ENCODE results near the gene KRT25. TPM values are rescaled to one million over a fixed set of nuclear protein-coding genes. Genes with fewer than 3 reads are reported as not detected.

Gene KRT25
- total RNA-seq, 4 donors from 2014 or later = not detected

- in situ Hi-C loops (cut with MboI; ENCODE audit: low pct_ligation_motif_present in 1 of 4, low pct_unique_long_range_greater_than_20kb in 1 of 4, low sequenced_read_pairs in 3 of 4) (no loop called here), intact Hi-C loops (cut with DNase I; ENCODE audit: low total_unique reads) (no loop called here)
- no peak overlapping the region for H3K27ac ChIP-seq
- H3K4me3 ChIP-seq = no peak overlapping the region
- 51 to 68% methylated on average over 3 to 4 of the region's 4 CpGs for WGBS, 2 donors (ENCODE audit: low coverage in 1 of 2)
- H3K27me3 ChIP-seq = peaks cover 13% of the 10 kb centered on the region
- H3K4me1 ChIP-seq = no peaks in the 10 kb centered on the region
- no peak for TF ChIP-seq POLR2AphosphoS5 (IDR thresholded peaks at IDR 0.05)
- TF ChIP-seq EP300 (IDR thresholded peaks at IDR 0.05; ENCODE audit: low read depth) = no peak
- no peak for TF ChIP-seq POLR2A (IDR thresholded peaks at IDR 0.05)
- no peak for TF ChIP-seq CTCF (IDR thresholded peaks at IDR 0.05)
- no peaks in the 10 kb centered on the region for H3K36me3 ChIP-seq
- H3K9me3 ChIP-seq = peaks cover 0 to 6% of the 10 kb centered on the region in 2 donors
- DNase-seq = no peak
These were observed 16.6 kb downstream of the KRT25 start for GRCh38 chr17:40738553-40738952.

- Histone ChIP-seq H3K27me3 (peaks cover 7% of the 10 kb centered on the region), H3K4me3 (no peak overlapping the region), H3K36me3 (no peaks in the 10 kb centered on the region), H3K27ac (no peak overlapping the region), H3K4me1 (no peaks in the 10 kb centered on the region), H3K9me3 (no peaks in the 10 kb centered on the region)
- in situ Hi-C loops (cut with MboI; ENCODE audit: low pct_ligation_motif_present in 1 of 4, low pct_unique_long_range_greater_than_20kb in 1 of 4, low sequenced_read_pairs in 3 of 4) = no loop called here
- DNase-seq = no peak
- no peak for TF ChIP-seq EP300 (IDR thresholded peaks at IDR 0.05; ENCODE audit: low read depth)
- TF ChIP-seq POLR2A (IDR thresholded peaks at IDR 0.05) = no peak
- no peak for TF ChIP-seq POLR2AphosphoS5 (IDR thresholded peaks at IDR 0.05)
- no peak for TF ChIP-seq CTCF (IDR thresholded peaks at IDR 0.05)
- 67 to 86% methylated on average over 1 of the region's 1 CpG for WGBS, 2 donors (ENCODE audit: low coverage in 1 of 2)
- intact Hi-C loops (cut with DNase I; ENCODE audit: low total_unique reads) = no loop called here
These were observed 20.1 kb downstream of the KRT25 start for GRCh38 chr17:40735016-40735415.

- WGBS, 2 donors (ENCODE audit: low coverage in 1 of 2) = 75 to 80% methylated on average over 1 to 6 of the region's 6 CpGs
- in situ Hi-C loops (cut with MboI; ENCODE audit: low pct_ligation_motif_present in 1 of 4, low pct_unique_long_range_greater_than_20kb in 1 of 4, low sequenced_read_pairs in 3 of 4) = no loop called here
- no peak for DNase-seq
These were observed 21.1 kb downstream of the KRT25 start for GRCh38 chr17:40734018-40734417.

GRCh38 chr17:40730970-40731369, 24.2 kb downstream of the KRT25 start:
- WGBS, 2 donors (ENCODE audit: low coverage in 1 of 2) = 62 to 71% methylated on average over 1 of the region's 1 CpG
- TF ChIP-seq EP300 (IDR thresholded peaks at IDR 0.05; ENCODE audit: low read depth) = no peak
- no peak for TF ChIP-seq POLR2AphosphoS5 (IDR thresholded peaks at IDR 0.05)

More at GRCh38 chr17:40734018-40734417, 21.1 kb downstream of the KRT25 start:
- intact Hi-C loops (cut with DNase I; ENCODE audit: low total_unique reads) = no loop called here
- H3K9me3 ChIP-seq = no peaks in the 10 kb centered on the region
- no peaks in the 10 kb centered on the region for H3K4me1 ChIP-seq
- H3K27ac ChIP-seq = no peak overlapping the region
- peaks cover 13% of the 10 kb centered on the region for H3K27me3 ChIP-seq
- no peak overlapping the region for H3K4me3 ChIP-seq
- no peaks in the 10 kb centered on the region for H3K36me3 ChIP-seq
- TF ChIP-seq EP300 (IDR thresholded peaks at IDR 0.05; ENCODE audit: low read depth) (no peak), POLR2A (IDR thresholded peaks at IDR 0.05) (no peak), POLR2AphosphoS5 (IDR thresholded peaks at IDR 0.05) (no peak), CTCF (IDR thresholded peaks at IDR 0.05) (no peak)

More at GRCh38 chr17:40730970-40731369, 24.2 kb downstream of the KRT25 start:
- H3K9me3 ChIP-seq = no peaks in the 10 kb centered on the region
- intact Hi-C loops (cut with DNase I; ENCODE audit: low total_unique reads) = no loop called here
- peaks cover 13% of the 10 kb centered on the region for H3K27me3 ChIP-seq
- H3K4me1 ChIP-seq = no peaks in the 10 kb centered on the region
- no peak overlapping the region for H3K27ac ChIP-seq
- H3K36me3 ChIP-seq = no peaks in the 10 kb centered on the region
- in situ Hi-C loops (cut with MboI; ENCODE audit: low pct_ligation_motif_present in 1 of 4, low pct_unique_long_range_greater_than_20kb in 1 of 4, low sequenced_read_pairs in 3 of 4) = no loop called here
- no peak overlapping the region for H3K4me3 ChIP-seq
- no peak for DNase-seq

Data from transverse colon (tissue), 4 donors.